B cell (primary cell): ENCODE results near the gene ALDOB.

Experiments used
- EZH2 ChIP-seq: IDR thresholded peaks from 2 replicates; pipeline ENCODE4 v1.6.1; 2012; ENCODE audit warnings: borderline replicate concordance, low read depth, mild to moderate bottlenecking, moderate library complexity, low read length; ENCODE audit not compliant: insufficient read depth, poor library complexity, severe bottlenecking
- TF ChIP-seq, protein P1 (sequence below): fragments of 200-600 bp; IDR thresholded peaks from one replicate; pipeline ENCODE4 v1.8.0; 2022; ENCODE audit warnings: antibody characterized with exemption, mild to moderate bottlenecking

DNA sequence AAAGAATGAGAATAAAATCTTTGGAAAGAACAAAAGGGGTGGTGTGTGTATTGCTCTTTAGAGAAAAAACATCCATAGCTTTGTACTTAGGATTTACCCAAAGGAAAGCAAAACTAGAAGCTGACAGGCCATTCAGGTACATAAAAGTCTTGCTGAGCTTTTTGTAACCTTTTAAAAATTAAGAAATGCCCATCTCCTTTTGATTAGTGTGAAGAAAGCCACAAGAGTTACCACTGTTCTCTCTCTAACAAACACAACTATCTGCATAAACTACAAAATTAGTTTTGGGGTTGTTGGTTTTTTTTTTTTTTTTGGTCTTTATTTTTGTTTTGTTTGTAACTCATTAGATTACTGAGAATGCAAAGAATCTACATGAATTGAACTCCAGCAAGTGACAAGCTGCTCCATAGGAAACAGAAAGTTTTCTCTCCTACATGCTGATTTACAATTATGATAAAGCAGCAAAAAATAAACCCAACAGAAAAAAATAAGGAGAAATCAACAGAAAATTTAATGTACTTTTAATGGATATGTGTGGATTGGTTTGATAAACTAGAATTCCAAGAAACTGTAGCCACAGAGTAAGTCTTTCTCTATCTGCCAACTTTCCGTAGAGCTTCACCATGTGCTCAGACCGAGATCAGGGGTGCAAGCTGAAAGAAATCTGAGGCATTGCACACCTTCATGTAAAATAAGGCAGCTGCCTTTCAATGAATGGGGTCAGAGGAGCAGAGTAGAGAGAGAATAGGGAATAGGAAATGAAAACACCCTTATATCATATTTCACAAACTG, 63.1 kb downstream of the ALDOB start:
- TF ChIP-seq, protein P1, sequence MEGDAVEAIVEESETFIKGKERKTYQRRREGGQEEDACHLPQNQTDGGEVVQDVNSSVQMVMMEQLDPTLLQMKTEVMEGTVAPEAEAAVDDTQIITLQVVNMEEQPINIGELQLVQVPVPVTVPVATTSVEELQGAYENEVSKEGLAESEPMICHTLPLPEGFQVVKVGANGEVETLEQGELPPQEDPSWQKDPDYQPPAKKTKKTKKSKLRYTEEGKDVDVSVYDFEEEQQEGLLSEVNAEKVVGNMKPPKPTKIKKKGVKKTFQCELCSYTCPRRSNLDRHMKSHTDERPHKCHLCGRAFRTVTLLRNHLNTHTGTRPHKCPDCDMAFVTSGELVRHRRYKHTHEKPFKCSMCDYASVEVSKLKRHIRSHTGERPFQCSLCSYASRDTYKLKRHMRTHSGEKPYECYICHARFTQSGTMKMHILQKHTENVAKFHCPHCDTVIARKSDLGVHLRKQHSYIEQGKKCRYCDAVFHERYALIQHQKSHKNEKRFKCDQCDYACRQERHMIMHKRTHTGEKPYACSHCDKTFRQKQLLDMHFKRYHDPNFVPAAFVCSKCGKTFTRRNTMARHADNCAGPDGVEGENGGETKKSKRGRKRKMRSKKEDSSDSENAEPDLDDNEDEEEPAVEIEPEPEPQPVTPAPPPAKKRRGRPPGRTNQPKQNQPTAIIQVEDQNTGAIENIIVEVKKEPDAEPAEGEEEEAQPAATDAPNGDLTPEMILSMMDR = no peak
- TF ChIP-seq EZH2 = no peak
